ENCODE results near the gene EXD3.
A peak's percentile ranks its signal among the peaks of the same experiment; 100 is the strongest.

EXD3 gene

DNA sequence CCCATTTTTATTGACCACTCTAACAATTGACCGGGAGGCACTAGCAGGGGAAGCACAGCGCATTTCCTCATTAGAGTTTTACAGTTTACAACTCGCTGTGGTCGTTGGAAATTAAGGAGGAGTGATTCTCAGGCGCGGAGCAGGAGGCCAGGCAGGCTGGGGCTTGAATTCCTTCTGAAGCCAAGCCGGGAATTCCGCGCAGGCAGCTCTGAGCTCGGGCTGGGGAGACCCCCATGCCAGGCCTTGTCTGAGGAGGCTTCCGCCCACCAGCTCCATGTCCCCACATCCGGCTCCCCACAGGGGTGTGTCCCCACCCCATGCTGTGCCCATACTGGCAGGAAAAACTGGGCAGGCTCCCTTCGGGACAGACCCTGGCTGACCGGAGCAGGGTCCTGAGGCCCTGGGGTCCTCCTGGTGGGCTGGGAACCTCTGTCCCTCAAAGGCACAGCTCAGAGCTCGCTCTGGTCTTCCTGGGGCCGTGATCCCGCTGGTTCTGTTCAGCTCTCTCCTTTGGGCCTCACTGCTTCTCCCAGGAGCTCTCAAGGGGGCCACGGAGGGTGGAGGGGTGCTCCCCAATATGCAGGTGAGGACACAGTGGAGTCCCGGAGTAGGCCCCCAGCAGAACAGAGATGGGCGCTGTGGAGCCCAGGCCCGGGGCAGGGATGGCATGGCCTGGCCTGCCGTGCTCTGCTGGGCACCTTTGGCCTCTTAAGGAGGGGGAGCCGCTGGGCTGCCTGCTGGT lies 119.6 kb downstream of the EXD3 start:
- H3K9ac ChIP-seq, result peak overlapping the region in 10 of 11 experiments; percentile 62 to 81 (median 76); a peak in 20 of 22 replicates
- no peaks in the 10 kb centered on the region; a peak in 1 of 22 replicates for H3K36me3 ChIP-seq
- H3K4me2 ChIP-seq, result peak overlapping the region; percentile 96 to 100 (median 98)
- H4K20me1 ChIP-seq, result peaks cover 0 to 34% (median 30%) of the 10 kb centered on the region in 11 experiments; a peak in 19 of 22 replicates
- H3K4me3 ChIP-seq, result peak overlapping the region; percentile 54 to 78 (median 66); a peak in 13 of 20 replicates
- peaks cover 60 to 92% (median 86%) of the 10 kb centered on the region in 10 experiments for H3K4me1 ChIP-seq
- H3K27ac ChIP-seq, result peak overlapping the region in 10 of 11 experiments; percentile 18 to 88 (median 73); a peak in 18 of 22 replicates
- no peak for TF ChIP-seq Cebpa-rat (IDR thresholded peaks at IDR 0.05)
- H3K27me3 ChIP-seq, result peaks cover 35 to 38% (median 35%) of the 10 kb centered on the region in 11 experiments
- no peaks in the 10 kb centered on the region for H3K9me3 ChIP-seq (replicated peaks in 1 of 11)

DNA sequence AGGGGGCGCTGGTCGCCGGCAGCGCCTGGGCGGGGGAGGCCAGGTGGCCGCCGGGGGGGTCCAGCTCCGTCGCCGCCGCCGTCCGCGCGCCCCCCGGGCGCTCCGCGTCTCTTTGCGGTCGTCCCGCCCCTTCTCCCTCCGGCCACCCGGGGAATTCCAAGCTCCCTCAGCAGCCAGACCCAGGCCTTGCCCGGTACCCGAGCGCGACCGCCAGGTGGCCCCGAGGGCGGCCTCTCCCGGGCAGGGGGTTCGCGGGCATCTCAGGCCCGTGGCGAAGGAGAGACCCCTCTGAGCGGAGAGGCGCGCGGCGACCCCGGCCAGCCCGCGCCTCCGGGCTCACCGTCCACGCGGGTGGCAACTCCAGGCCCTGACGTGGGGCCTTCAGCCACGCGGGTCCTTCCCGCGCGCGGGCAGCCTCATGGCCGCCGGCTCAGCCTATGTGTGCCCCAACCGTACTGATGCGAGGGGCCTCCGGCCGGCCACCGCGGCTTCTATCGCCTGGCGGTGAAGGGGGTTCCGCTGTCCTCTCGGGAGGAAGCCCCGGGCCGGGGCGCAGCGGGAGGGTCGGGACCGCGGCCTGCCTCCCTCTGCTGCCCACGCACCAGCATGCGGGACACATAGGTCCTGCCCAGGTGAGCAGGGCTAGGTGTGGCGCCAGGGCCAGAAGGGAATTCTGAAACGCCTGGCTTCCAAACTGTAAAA lies 120.4 kb downstream of the EXD3 start:
- Histone ChIP-seq H3K4me2 (peak overlapping the region; percentile 96 to 100 (median 98)), H3K9me3 (replicated peaks in 1 of 11) (no peaks in the 10 kb centered on the region), H3K4me3 (peak overlapping the region; percentile 54 to 78 (median 66)), H3K4me1 (peaks cover 58 to 90% (median 79%) of the 10 kb centered on the region in 10 experiments), H3K36me3 (no peaks in the 10 kb centered on the region; a peak in 1 of 22 replicates), H3K27ac (peak overlapping the region; percentile 18 to 88 (median 72); a peak in 21 of 22 replicates), H3K9ac (peak overlapping the region; percentile 62 to 81 (median 76)), H3K27me3 (peaks cover 40 to 45% (median 43%) of the 10 kb centered on the region in 11 experiments), H4K20me1 (peaks cover 0 to 39% (median 35%) of the 10 kb centered on the region in 11 experiments; a peak in 19 of 22 replicates)
- no peak for TF ChIP-seq Cebpa-rat (IDR thresholded peaks at IDR 0.05)

DNA sequence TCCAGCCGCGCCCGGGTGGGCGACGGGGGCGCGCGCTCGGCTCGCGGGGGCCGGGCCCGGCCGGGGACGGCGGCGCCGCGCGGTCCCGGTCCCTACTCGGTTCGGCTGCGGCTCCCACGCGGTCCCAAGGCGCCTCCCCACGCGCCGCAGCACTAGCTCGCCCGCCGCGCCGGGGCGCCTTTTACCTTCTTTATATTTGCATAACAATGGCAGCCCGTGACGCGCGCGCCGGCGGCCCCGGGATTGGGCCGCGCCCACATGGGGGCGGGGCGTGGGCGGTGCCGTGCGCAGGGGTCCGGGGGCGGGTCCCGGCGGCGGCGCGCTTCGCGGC lies 120.9 kb downstream of the EXD3 start, which contains the start of gene NRARP:
NRARP (minus strand) TSS at position 154 of the 331 bp plus-strand sequence. CDS start 343 bp downstream, outside the sequence.
- peak within 1 kb of the TSS; percentile 18 to 88 (median 72); a peak in 21 of 22 replicates for H3K27ac ChIP-seq
- H3K4me1 ChIP-seq, result peaks cover 53 to 89% (median 75%) of the 10 kb centered on the region in 10 experiments

DNA sequence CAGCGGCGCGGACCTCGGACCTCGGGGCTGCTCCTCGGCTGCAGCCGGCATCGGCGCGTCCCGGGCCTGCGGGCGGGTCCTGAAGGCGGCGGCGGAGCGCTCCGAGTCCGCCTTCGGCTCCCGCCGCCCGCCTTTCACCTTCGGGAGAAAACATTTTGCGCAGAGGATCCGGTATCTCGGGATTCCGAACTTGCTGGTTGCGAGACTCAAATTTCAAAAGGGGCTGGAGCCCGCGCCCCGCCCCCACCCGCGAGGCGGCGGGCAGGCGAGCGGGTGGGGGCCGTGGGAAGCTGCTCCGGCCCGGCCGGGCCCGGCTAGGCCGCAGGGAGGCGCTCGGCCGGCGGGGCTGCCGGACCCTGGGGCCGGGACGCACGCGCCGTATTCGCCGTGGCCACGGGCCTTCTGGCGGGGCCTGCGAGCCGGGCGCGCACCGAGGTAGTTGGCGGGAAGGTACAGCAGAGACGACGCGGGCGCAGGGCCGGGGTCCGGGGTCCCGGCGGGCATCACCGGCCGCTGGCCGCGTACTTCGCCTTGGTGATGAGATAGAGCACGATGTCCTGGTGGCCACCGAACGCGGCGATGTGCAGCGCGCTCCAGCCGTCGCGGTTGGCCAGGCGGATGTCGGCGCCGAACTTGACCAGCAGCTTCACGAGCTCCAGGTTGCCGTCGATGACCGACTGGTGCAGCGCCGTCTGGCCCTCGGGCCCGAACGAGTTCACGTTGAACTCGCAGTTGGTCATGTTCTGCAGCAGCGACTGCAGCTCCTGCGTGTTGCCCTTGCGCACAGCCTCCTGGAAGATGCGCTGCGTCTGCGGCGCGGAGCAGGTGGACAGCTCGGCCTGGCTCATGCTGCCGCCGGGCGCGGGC lies 121.6 kb downstream of the EXD3 start:
- Histone ChIP-seq H3K4me1 (peaks cover 49 to 89% (median 75%) of the 10 kb centered on the region in 10 experiments), H3K9ac (peak overlapping the region; percentile 62 to 81 (median 74)), H4K20me1 (peaks cover 0 to 50% (median 42%) of the 10 kb centered on the region in 11 experiments; a peak in 19 of 22 replicates), H3K36me3 (no peaks in the 10 kb centered on the region; a peak in 1 of 22 replicates), H3K27me3 (peaks cover 53 to 58% (median 56%) of the 10 kb centered on the region in 11 experiments), H3K4me3 (peak overlapping the region; percentile 54 to 78 (median 66)), H3K27ac (peak overlapping the region; percentile 13 to 79 (median 52); a peak in 18 of 22 replicates), H3K9me3 (replicated peaks in 1 of 11) (no peaks in the 10 kb centered on the region), H3K4me2 (peak overlapping the region; percentile 96 to 100 (median 98))
- no peak for TF ChIP-seq Cebpa-rat (IDR thresholded peaks at IDR 0.05)

More for the DNA sequence above, 120.9 kb downstream of the EXD3 start, which contains the start of gene NRARP:
- Histone ChIP-seq H3K9me3 (replicated peaks in 1 of 11) (no peaks in the 10 kb centered on the region), H3K36me3 (no peaks in the 10 kb centered on the region; a peak in 1 of 22 replicates), H3K9ac (peak within 1 kb of the TSS; percentile 62 to 81 (median 76)), H4K20me1 (peaks cover 0 to 42% (median 36%) of the 10 kb centered on the region in 11 experiments; a peak in 19 of 22 replicates), H3K4me2 (peak within 1 kb of the TSS; percentile 96 to 100 (median 98)), H3K27me3 (peaks cover 45 to 50% (median 48%) of the 10 kb centered on the region in 11 experiments), H3K4me3 (peak within 1 kb of the TSS; percentile 54 to 78 (median 66))
- TF ChIP-seq Cebpa-rat (IDR thresholded peaks at IDR 0.05), result no peak

DNA sequence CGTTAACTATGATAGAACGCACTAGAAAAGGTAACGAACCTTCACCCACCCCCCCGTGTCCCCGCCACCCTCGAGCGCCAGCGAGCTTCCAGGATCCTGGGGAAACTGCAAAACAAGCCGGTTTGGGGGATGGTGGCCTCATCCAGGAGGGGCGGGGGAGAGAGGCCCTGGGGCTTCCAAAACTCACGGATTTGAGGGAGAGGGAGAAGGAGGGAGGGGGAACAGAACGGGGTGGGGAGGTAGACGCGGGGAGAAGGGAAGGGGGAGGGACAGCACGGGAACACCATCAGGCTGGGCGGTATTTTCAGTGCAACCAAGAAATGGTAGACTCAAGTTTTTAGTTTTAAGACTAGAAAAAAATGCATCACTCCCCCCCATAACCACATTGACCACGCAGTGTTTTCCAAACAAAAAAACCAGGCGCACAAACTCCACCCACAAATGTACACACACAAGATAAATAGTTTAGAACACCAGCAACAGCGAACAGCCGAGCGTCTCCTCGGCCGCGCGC lies 122.3 kb downstream of the EXD3 start:
- H3K4me3 ChIP-seq, result peak overlapping the region; percentile 54 to 78 (median 66)
- peak overlapping the region in 7 of 11 experiments; percentile 11 to 72 (median 37); a peak in 7 of 22 replicates for H3K27ac ChIP-seq
- peaks cover 0 to 52% (median 42%) of the 10 kb centered on the region in 11 experiments; a peak in 19 of 22 replicates for H4K20me1 ChIP-seq
- TF ChIP-seq Cebpa-rat (IDR thresholded peaks at IDR 0.05), result no peak
- H3K4me1 ChIP-seq, result peaks cover 45 to 85% (median 71%) of the 10 kb centered on the region in 10 experiments
- H3K9me3 ChIP-seq (replicated peaks in 1 of 11), result no peaks in the 10 kb centered on the region
- H3K27me3 ChIP-seq, result peaks cover 57 to 65% (median 60%) of the 10 kb centered on the region in 11 experiments
- H3K9ac ChIP-seq, result peak overlapping the region; percentile 62 to 81 (median 74); a peak in 21 of 22 replicates
- peak overlapping the region; percentile 96 to 100 (median 98) for H3K4me2 ChIP-seq
- H3K36me3 ChIP-seq, result no peaks in the 10 kb centered on the region; a peak in 1 of 22 replicates

DNA sequence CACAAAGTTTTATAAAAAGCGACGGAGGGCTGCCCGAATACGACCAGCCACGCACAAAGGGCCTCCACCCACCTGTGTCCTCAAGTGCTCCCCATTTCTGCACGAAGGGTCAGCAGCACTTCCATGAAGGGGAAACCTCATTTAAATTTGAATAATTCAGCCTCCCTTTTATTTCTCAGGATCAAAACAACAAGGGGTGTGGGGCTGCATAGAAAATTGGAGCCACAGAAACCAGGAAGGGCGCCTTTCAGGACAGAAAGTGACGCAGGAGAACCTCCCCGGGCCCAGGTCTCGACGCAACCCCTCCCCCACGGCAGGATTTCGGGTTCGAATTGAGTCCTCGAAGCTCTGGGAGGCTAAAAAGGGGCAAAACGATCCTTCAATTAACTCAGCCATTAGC lies 123.0 kb downstream of the EXD3 start:
- TF ChIP-seq Cebpa-rat (IDR thresholded peaks at IDR 0.05), result no peak
- peak overlapping the region in 3 of 10 experiments; percentile 17 to 38 (median 21); a peak in 3 of 20 replicates for H3K4me3 ChIP-seq
- peaks cover 57 to 72% (median 66%) of the 10 kb centered on the region in 11 experiments for H3K27me3 ChIP-seq
- H3K4me1 ChIP-seq, result peaks cover 40 to 80% (median 67%) of the 10 kb centered on the region in 10 experiments
- H3K9ac ChIP-seq, result peak overlapping the region in 3 of 11 experiments; percentile 11 to 51 (median 40); a peak in 5 of 22 replicates
- no peaks in the 10 kb centered on the region; a peak in 1 of 22 replicates for H3K36me3 ChIP-seq
- no peak overlapping the region for H3K27ac ChIP-seq
- no peaks in the 10 kb centered on the region for H3K9me3 ChIP-seq (replicated peaks in 1 of 11)
- H4K20me1 ChIP-seq, result peaks cover 0 to 52% (median 42%) of the 10 kb centered on the region in 11 experiments; a peak in 19 of 22 replicates
- H3K4me2 ChIP-seq, result peak overlapping the region; percentile 48 to 100 (median 98); a peak in 21 of 22 replicates

DNA sequence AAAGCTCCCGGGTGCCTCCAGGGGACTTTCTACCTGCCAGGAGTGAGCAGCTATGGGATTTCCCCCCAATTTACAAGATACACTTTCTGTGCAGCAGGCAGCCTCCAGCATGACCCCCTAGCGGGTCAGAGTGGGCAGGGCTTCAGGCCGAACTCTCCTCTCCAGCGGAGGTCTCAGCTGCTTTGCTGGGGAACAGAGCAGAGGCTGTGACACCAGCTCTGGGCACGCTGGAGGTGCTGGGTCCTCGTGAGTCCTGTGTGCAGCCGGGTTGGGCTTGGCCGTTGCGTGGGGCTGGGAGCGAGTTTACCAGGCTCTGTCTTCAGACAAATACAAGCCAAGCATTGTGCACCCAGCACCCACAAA lies 123.8 kb downstream of the EXD3 start:
- no peak overlapping the region; a peak in 1 of 22 replicates for H3K9ac ChIP-seq
- peaks cover 36 to 76% (median 64%) of the 10 kb centered on the region in 10 experiments for H3K4me1 ChIP-seq
- peaks cover 0 to 52% (median 42%) of the 10 kb centered on the region in 11 experiments; a peak in 19 of 22 replicates for H4K20me1 ChIP-seq
- H3K9me3 ChIP-seq (replicated peaks in 1 of 11), result peaks cover 0 to 6% (median 0%) of the 10 kb centered on the region in 11 experiments; a peak in 3 of 22 replicates
- peak overlapping the region in 7 of 11 experiments; percentile 10 to 100 (median 99); a peak in 12 of 22 replicates for H3K4me2 ChIP-seq
- H3K27me3 ChIP-seq, result peaks cover 57 to 79% (median 70%) of the 10 kb centered on the region in 11 experiments
- H3K4me3 ChIP-seq, result no peak overlapping the region
- no peak for TF ChIP-seq Cebpa-rat (IDR thresholded peaks at IDR 0.05)
- H3K27ac ChIP-seq, result no peak overlapping the region
- H3K36me3 ChIP-seq, result no peaks in the 10 kb centered on the region; a peak in 1 of 22 replicates
